Peyer's patch (tissue), 4 donors: Measurements from ENCODE around the gene GPR84.

Experiments used
- CTCF ChIP-seq, 6 experiments: fragments of 450-650 bp in 4 of 6; fragments of 200-600 bp in 2 of 6; sonication (generic) in 1 of 6; IDR thresholded peaks; one replicate each; pipeline ENCODE4 v1.5.1; 2017 to 2019; ENCODE audit warnings: antibody characterized with exemption in 6 of 6, mild to moderate bottlenecking in 3 of 6, moderate library complexity in 1 of 6
- POLR2A ChIP-seq, 2 donors: fragments of 450-650 bp; IDR thresholded peaks; one replicate each; pipeline ENCODE4 v1.5.1; 2017; ENCODE audit warnings: antibody characterized with exemption in 2 of 2, mild to moderate bottlenecking in 2 of 2, moderate library complexity in 2 of 2

DNA sequence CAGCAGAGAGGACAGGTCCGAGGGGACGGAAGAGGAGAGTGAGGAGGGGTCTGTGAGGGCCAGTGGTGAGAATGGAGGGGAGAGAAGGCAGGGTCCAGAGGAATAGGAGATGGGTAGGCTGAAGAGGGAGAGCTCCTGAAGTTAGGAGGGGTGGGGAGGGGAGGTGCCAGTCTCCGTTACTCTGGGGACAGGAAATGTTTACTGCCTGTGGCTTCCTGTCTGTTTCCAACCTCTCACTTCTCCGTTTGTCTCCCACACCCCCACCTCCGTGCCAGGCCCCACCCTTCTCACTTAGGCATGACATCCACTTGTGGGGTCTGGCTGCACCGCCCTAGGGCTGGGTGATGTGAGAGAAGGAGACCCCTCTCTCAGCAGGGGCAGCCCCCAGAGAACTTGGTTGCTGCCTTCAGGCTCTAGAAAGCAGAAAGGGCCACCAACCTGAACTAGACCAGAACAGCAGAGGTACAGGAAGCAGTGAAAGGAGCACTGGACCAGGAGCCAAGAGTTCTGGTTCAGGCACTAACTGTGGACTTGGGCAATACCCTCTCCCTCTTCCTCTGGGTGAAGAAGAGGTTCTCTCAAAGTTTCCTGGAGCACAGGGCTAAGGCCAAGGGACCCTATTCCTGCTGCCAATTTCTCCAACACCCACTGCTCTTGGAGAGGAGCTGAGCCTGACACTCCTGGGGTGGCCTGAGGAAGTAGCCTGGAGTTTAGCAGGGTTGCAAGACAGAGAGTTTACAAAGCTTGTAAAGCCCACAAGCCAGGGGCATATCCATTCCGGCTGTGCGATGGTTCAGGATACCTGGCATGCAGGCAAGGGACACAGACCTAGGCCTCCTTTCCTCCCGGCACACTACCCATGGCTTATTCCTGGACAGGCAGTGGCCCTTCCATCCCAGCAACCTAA lies 49.3 kb upstream of the GPR84 start:
- no peak for TF ChIP-seq CTCF (IDR thresholded peaks at IDR 0.05)
- no peak for TF ChIP-seq POLR2A (IDR thresholded peaks at IDR 0.05)
